ENCODE data around the gene CRCP.

GRCh38 chr7:66162622-66163021 lies 48.0 kb downstream of the CRCP start:
- TF ChIP-seq CTCF (IDR thresholded peaks at IDR 0.05) (no peak), POLR2A (IDR thresholded peaks at IDR 0.05; ENCODE audit: low read depth) (no peak), POLR2AphosphoS5 (IDR thresholded peaks at IDR 0.05) (no peak)
